LNCAP (cell line): Measurements from ENCODE around the gene TENT4B.

Experiments used
- TF ChIP-seq, protein P1 (sequence below): fragments of 450-650 bp; IDR thresholded peaks from 2 replicates; pipeline ENCODE4 v1.5.1; 2017; ENCODE audit warnings: mild to moderate bottlenecking

The TENT4B gene

DNA sequence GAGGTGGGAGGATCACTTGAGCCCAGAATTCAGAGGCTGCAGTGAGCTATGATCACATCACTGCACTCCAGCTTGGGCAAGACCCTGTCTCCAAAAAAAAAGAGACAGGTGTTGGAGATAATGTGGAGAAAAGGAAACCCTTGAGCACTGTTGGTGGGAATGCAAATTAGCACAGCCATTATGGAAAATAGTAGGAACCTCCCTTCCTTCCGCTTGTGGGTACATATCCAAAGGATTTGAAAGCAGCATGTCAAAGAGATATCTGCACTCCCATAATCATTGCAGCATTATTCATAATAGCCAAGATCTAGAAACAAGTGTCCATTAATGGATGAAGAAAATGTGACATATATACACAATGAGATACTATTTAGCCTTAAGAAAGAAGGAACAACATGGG is 103.5 kb downstream of the TENT4B start:
- TF ChIP-seq, protein P1, sequence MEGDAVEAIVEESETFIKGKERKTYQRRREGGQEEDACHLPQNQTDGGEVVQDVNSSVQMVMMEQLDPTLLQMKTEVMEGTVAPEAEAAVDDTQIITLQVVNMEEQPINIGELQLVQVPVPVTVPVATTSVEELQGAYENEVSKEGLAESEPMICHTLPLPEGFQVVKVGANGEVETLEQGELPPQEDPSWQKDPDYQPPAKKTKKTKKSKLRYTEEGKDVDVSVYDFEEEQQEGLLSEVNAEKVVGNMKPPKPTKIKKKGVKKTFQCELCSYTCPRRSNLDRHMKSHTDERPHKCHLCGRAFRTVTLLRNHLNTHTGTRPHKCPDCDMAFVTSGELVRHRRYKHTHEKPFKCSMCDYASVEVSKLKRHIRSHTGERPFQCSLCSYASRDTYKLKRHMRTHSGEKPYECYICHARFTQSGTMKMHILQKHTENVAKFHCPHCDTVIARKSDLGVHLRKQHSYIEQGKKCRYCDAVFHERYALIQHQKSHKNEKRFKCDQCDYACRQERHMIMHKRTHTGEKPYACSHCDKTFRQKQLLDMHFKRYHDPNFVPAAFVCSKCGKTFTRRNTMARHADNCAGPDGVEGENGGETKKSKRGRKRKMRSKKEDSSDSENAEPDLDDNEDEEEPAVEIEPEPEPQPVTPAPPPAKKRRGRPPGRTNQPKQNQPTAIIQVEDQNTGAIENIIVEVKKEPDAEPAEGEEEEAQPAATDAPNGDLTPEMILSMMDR: no peak

DNA sequence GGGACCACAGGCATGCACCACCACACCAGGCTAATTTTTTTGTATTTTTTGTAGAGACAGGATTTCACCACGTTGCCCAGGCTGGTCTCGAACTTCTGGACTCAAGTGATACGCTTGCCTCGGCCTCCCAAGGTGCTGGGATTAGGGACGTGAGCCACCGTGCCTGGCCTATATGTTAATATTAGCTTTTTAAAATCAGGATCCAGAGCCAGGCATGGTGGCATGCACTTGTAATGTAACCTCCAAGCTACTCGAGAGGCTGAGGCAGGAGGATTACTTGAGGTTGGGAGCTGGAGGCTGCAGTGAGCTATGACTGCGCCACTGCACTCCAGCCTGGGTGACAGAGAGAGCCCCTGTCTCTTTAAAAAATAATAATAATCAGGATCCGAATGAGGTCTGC is 104.8 kb downstream of the TENT4B start:
- TF ChIP-seq, protein P1: no peak

DNA sequence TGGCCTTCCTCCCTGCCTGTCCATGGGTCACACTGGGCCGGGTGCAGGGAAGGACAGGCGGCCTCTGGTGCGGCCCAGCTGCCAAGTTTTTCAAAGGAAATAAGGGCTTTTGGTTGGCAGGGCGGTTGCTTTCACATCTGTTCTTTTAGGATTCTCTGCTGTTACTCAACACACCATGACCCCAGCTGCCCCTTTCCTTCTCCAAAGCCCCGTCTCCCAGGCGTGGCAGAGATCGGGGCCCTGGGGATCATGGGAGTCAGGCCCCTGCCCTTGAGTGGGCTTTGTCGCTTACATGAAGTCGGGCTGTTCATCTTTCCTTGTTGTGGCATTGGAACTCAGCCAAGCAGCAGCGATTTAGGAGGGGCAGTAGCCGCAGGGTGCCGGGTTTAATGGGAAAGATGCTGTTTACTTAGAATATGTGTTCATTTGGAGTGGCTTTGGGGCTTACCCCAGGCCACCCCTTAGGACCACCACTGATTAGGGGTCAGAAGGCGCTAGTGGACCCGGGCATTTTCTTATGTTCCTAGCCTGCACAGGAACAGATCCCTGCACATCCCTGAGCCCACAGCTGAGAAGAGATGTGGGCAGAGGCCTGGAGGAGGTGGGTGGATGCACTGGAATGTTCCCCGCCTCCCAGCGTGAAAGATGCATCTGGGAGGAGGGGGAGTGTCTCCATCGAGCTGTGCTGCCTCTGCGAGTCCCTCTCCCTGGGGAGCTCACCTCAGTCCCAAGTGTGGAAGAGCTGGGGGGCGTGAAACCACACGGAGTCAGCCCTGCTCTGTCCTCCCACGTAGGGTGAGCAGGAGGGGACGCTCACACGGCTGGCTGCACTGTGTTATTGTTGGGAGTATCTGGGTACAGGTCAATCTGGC is 106.5 kb downstream of the TENT4B start:
- TF ChIP-seq, protein P1: no peak

DNA sequence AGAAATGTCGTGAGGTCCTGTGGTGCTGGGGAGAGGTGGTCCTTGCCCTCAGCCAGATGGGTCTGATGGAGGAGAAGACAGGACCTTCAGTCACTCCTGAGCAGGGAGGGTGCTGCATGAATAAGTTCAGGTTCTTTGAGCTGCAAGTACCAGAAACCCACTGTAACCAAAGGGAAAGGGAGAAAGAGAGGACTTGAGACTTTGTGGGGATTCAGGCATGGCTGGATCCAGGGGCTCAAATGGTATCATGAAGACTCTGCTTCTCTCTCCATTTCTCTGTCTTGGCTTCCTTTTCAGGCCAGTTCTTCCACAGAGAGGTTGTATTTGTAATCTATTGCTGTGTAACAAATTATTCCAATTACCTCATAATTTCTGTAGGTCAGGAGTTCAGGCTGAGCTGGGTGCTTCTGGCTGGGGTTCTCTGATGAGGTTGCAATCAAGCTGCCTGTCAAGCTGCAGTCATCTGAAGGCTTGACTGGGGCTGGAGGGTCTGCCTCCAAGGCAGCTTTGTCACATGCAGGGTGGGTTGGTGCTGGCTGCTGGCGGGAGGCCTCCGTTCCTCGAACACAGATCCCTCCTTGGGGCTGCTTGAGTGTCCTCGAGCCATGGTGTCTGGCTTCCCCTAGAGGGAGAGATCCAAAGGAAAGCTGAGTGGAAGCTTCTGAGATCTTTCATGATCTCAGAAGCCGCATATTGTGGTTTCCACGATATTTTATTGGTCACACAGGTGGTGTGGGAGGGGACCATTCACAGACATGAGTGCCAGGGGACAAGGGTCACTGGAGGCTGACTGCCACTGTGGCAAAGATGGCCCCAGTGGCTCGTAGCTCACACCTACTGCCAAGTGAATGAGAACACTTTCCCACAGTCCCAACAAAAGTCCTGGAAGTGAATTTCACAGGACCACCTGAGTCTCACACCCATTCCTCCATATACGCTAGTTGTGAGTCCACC is 107.4 kb downstream of the TENT4B start:
- TF ChIP-seq, protein P1: no peak

DNA sequence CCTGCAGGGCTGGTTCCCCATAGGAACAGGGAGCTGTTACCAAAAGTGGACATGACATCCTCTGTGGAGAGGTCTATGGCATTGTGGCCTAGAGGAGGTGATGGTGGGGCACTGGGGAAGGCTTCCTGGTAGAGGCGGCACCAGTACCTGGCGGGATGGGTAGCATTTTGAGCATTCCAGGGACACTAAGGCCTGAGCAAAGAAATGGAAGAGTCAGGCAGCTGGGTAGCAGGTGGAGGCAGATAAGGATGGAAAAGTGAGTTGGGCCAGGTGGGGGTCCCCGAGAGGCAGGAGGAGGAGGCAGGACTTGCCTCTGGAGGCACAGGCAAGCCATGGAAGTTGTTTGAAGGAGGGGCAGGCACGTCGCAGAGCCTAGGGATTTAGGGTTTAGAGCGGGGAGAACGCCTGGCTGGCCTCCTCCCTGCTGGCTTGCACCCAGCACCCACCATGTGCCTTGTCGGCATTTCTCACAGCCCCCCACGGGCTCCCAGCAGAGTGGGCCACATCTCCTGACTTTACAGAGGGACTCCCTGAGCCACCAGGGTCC is 108.1 kb downstream of the TENT4B start:
- TF ChIP-seq, protein P1: no peak

DNA sequence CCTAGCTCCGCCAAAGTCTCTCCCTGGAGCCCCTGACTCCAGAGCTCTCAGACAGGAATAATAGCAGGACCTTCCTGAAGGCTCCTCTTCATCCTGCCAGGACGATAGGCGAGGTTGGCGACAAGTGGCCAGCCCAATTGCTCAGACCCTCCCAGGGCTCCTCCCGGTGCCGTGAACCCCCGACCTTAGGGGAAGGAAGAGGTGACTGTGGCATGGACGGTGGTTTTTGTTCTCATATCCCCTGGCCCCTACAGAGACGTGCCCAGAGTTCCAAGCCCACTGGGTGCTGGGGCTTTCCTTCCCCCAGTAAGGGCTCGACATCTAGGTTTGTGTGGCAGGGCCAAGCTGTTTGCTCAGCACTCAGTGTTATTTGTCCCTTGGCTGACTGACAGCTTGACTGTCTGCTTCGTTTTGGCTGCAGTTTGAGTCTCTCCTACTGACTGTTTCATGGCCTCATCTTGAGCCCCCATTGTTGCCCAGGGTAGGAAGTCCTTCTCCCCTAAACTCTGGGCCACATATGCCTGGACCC is 108.7 kb downstream of the TENT4B start:
- TF ChIP-seq, protein P1: no peak
